WTC11 (cell line): ENCODE measurements around the gene STAT3. TPM values are rescaled to one million over a fixed set of nuclear protein-coding genes. Genes with fewer than 3 reads are reported as not detected.

Experiments
- ATAC-seq: fragments of 200-7000 bp; cut with Tn5 transposase; 2 replicates; pipeline ENCODE4 v1.10.0; 2021; ENCODE audit warnings: mild to moderate bottlenecking, moderate library complexity
- CTCF ChIA-PET: fragments of 300-600 bp; sonication (Branson Sonifier 250); formaldehyde crosslinking; loops from one replicate; lab custom pipeline; 2021; ENCODE audit warnings: antibody characterized with exemption; lab: Charles Lee
- POLR2A ChIA-PET: fragments of 350-600 bp; sonication (Branson Sonifier 250); formaldehyde crosslinking; loops from one replicate; lab custom pipeline; 2021; ENCODE audit warnings: antibody characterized with exemption; lab: Charles Lee
- DNase-seq: peaks from one replicate; pipeline ENCODE4 v3.0.0; 2021; ENCODE audit warnings: low spot score
- H3K27ac Mint-ChIP-seq: 2 replicates; pipeline ENCODE4 v1.8.0; 2021; ENCODE audit warnings: mixed read lengths
- H3K27me3 Mint-ChIP-seq: 2 replicates; pipeline ENCODE4 v1.8.0; 2021; ENCODE audit warnings: low read depth, mild to moderate bottlenecking, moderate library complexity, mixed read lengths
- H3K36me3 Mint-ChIP-seq: 2 replicates; pipeline ENCODE4 v1.8.0; 2021; ENCODE audit warnings: mixed read lengths
- H3K4me1 Mint-ChIP-seq: 2 replicates; pipeline ENCODE4 v1.8.0; 2022; ENCODE audit warnings: mixed read lengths
- H3K4me3 Mint-ChIP-seq: 2 replicates; pipeline ENCODE4 v1.8.0; 2021; ENCODE audit warnings: mild to moderate bottlenecking, moderate library complexity, mixed read lengths
- H3K9me3 Mint-ChIP-seq: 2 replicates; pipeline ENCODE4 v1.8.0; 2021; ENCODE audit warnings: mixed read lengths
- FOXK1 ChIP-seq: sonication (generic); formaldehyde crosslinking; IDR thresholded peaks from 2 replicates; pipeline ENCODE4 v1.8.0; 2022; ENCODE audit warnings: mild to moderate bottlenecking, moderate library complexity, missing genetic modification reagents
- HMGA2 ChIP-seq: fragments of 250-450 bp; sonication (Bioruptor Pico); IDR thresholded peaks from 2 replicates; pipeline ENCODE4 v1.4.0; 2021; ENCODE audit warnings: mild to moderate bottlenecking, moderate library complexity
- IRF2 ChIP-seq: sonication (generic); formaldehyde crosslinking; IDR thresholded peaks from 2 replicates; pipeline ENCODE4 v1.8.0; 2022; ENCODE audit warnings: low read depth, missing genetic modification reagents, borderline replicate concordance
- KAT7 ChIP-seq: sonication (generic); formaldehyde crosslinking; IDR thresholded peaks from 2 replicates; pipeline ENCODE4 v1.8.1; 2023; ENCODE audit warnings: missing genetic modification reagents, mild to moderate bottlenecking, borderline replicate concordance
- MXD4 ChIP-seq: fragments of 250-450 bp; sonication (Bioruptor Pico); IDR thresholded peaks from 2 replicates; pipeline ENCODE4 v1.8.0; 2021; ENCODE audit warnings: mild to moderate bottlenecking, moderate library complexity, borderline replicate concordance
- NFYB ChIP-seq: sonication (generic); formaldehyde crosslinking; conservative IDR thresholded peaks from 2 replicates; pipeline ENCODE4 v1.8.0; 2022; ENCODE audit warnings: low read depth, missing genetic modification reagents
- NR2C2 ChIP-seq: sonication (generic); formaldehyde crosslinking; IDR thresholded peaks from 2 replicates; pipeline ENCODE4 v1.8.0; 2022; ENCODE audit warnings: mild to moderate bottlenecking, missing genetic modification reagents
- OVOL2 ChIP-seq: fragments of 250-450 bp; sonication (Bioruptor Pico); IDR thresholded peaks from 2 replicates; pipeline ENCODE4 v1.9.0; 2021; ENCODE audit warnings: mild to moderate bottlenecking, borderline replicate concordance
- SOX15 ChIP-seq: fragments of 250-450 bp; sonication (Bioruptor Pico); IDR thresholded peaks from 2 replicates; pipeline ENCODE4 v1.9.0; 2021; ENCODE audit warnings: mild to moderate bottlenecking
- TCF7 ChIP-seq: sonication (generic); formaldehyde crosslinking; IDR thresholded peaks from 2 replicates; pipeline ENCODE4 v1.8.0; 2022; ENCODE audit warnings: mild to moderate bottlenecking, low read depth, missing genetic modification reagents, moderate library complexity
- TP53 ChIP-seq: sonication (generic); formaldehyde crosslinking; IDR thresholded peaks from 2 replicates; pipeline ENCODE4 v1.8.1; 2023; ENCODE audit warnings: mild to moderate bottlenecking, missing genetic modification reagents
- ZNF416 ChIP-seq: fragments of 250-450 bp; sonication (Bioruptor Pico); IDR thresholded peaks from 2 replicates; pipeline ENCODE4 v1.9.0; 2021; ENCODE audit warnings: mild to moderate bottlenecking, inconsistent platforms
- total RNA-seq: library from RNA; stranded (reverse); gene quantifications from 3 replicates; pipeline ENCODE4 v1.2.3, GENCODE V29; 2021
- TF ChIP-seq, protein P1 (sequence below): sonication (generic); formaldehyde crosslinking; IDR thresholded peaks from 2 replicates; pipeline ENCODE4 v1.8.0; 2022; ENCODE audit warnings: mild to moderate bottlenecking, missing genetic modification reagents
- TF ChIP-seq, protein P2 (sequence below): sonication (generic); formaldehyde crosslinking; IDR thresholded peaks from 2 replicates; pipeline ENCODE4 v1.8.1; 2022; ENCODE audit warnings: low read depth, mild to moderate bottlenecking, moderate library complexity, missing genetic modification reagents, borderline replicate concordance
- TF ChIP-seq, protein P3 (sequence below): sonication (generic); formaldehyde crosslinking; IDR thresholded peaks from 2 replicates; pipeline ENCODE4 v1.8.0; 2023; ENCODE audit warnings: missing genetic modification reagents
- TF ChIP-seq, protein P4 (sequence below): fragments of 250-450 bp; sonication (Bioruptor Pico); IDR thresholded peaks from 2 replicates; pipeline ENCODE4 v1.9.0; 2021; ENCODE audit warnings: mild to moderate bottlenecking
- TF ChIP-seq, protein P5 (sequence below): sonication (generic); formaldehyde crosslinking; IDR thresholded peaks from 2 replicates; pipeline ENCODE4 v1.8.0; 2022; ENCODE audit warnings: missing genetic modification reagents
- TF ChIP-seq, protein P6 (sequence below): sonication (generic); formaldehyde crosslinking; IDR thresholded peaks from 2 replicates; pipeline ENCODE4 v1.8.0; 2022; ENCODE audit warnings: mild to moderate bottlenecking, missing genetic modification reagents
- TF ChIP-seq, protein P7 (sequence below): sonication (generic); formaldehyde crosslinking; IDR thresholded peaks from 2 replicates; pipeline ENCODE4 v1.8.1; 2023; ENCODE audit warnings: mild to moderate bottlenecking, missing genetic modification reagents

The STAT3 gene
- total RNA-seq, 1 experiment from 2014 or later = 98.0 TPM

DNA sequence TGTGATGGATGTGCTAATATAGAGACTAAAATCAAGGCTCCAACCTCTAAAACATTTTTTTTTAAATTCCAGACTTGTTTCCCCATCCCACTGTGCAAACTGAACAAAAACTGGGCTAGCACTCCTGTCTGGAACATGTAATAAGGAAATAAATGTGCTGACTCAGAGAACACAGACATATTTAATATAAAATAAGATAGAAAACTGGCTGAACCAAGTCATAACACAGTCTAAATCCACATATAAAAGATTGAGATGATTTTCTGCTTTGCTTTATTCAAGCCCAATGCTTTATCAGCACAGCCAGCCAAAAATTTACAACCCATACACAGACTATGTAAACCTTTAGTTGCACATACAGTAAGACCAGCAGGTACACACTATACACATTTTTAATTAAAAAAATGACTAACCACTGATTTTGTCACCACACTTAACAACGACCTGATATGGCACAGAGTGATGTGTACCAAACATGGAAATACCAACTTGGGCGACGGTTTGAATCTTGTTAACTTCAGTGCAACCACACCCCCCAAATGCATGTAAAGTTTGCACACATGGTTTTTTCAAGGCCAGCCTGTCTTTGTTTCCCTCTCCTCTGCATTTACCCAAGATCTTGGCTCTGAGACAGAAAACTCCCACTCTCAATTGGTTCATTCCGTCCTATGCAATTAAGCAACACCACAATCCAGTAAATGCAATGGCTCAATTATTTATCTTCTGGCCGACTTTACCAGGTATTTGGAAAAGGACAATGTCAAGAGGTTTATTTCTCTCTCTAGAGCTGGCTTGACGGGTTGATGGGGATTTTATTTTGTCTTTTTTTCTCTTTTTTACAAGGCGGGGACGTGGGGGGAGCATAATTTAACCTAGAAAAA, 1.2 kb downstream of the STAT3 start:
- DNase-seq = no peak
- peak overlapping the region; percentile 90 for H3K27ac Mint-ChIP-seq
- no peaks in the 10 kb centered on the region for H3K9me3 Mint-ChIP-seq
- no peak for TF ChIP-seq MXD4 (CRISPR knock-in tag)
- TF ChIP-seq, protein P1, sequence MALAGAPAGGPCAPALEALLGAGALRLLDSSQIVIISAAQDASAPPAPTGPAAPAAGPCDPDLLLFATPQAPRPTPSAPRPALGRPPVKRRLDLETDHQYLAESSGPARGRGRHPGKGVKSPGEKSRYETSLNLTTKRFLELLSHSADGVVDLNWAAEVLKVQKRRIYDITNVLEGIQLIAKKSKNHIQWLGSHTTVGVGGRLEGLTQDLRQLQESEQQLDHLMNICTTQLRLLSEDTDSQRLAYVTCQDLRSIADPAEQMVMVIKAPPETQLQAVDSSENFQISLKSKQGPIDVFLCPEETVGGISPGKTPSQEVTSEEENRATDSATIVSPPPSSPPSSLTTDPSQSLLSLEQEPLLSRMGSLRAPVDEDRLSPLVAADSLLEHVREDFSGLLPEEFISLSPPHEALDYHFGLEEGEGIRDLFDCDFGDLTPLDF (CRISPR knock-in tag) = no peak
- TF ChIP-seq ZNF416 = no peak
- TF ChIP-seq, protein P2, sequence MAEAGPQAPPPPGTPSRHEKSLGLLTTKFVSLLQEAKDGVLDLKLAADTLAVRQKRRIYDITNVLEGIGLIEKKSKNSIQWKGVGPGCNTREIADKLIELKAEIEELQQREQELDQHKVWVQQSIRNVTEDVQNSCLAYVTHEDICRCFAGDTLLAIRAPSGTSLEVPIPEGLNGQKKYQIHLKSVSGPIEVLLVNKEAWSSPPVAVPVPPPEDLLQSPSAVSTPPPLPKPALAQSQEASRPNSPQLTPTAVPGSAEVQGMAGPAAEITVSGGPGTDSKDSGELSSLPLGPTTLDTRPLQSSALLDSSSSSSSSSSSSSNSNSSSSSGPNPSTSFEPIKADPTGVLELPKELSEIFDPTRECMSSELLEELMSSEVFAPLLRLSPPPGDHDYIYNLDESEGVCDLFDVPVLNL (CRISPR knock-in tag) = no peak
- TF ChIP-seq NFYB = no peak
- no peak for TF ChIP-seq NR2C2 (CRISPR knock-in tag)
- TF ChIP-seq FOXK1 (CRISPR knock-in tag) = no peak
- TF ChIP-seq TP53 (CRISPR knock-in tag) = no peak
- TF ChIP-seq HMGA2 (CRISPR knock-in tag) = no peak
- TF ChIP-seq, protein P3, sequence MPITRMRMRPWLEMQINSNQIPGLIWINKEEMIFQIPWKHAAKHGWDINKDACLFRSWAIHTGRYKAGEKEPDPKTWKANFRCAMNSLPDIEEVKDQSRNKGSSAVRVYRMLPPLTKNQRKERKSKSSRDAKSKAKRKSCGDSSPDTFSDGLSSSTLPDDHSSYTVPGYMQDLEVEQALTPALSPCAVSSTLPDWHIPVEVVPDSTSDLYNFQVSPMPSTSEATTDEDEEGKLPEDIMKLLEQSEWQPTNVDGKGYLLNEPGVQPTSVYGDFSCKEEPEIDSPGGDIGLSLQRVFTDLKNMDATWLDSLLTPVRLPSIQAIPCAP (CRISPR knock-in tag) = no peak
- TF ChIP-seq SOX15 (CRISPR knock-in tag) = no peak
- TF ChIP-seq, protein P4, sequence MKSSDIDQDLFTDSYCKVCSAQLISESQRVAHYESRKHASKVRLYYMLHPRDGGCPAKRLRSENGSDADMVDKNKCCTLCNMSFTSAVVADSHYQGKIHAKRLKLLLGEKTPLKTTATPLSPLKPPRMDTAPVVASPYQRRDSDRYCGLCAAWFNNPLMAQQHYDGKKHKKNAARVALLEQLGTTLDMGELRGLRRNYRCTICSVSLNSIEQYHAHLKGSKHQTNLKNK (CRISPR knock-in tag) = no peak
- TF ChIP-seq, protein P5, sequence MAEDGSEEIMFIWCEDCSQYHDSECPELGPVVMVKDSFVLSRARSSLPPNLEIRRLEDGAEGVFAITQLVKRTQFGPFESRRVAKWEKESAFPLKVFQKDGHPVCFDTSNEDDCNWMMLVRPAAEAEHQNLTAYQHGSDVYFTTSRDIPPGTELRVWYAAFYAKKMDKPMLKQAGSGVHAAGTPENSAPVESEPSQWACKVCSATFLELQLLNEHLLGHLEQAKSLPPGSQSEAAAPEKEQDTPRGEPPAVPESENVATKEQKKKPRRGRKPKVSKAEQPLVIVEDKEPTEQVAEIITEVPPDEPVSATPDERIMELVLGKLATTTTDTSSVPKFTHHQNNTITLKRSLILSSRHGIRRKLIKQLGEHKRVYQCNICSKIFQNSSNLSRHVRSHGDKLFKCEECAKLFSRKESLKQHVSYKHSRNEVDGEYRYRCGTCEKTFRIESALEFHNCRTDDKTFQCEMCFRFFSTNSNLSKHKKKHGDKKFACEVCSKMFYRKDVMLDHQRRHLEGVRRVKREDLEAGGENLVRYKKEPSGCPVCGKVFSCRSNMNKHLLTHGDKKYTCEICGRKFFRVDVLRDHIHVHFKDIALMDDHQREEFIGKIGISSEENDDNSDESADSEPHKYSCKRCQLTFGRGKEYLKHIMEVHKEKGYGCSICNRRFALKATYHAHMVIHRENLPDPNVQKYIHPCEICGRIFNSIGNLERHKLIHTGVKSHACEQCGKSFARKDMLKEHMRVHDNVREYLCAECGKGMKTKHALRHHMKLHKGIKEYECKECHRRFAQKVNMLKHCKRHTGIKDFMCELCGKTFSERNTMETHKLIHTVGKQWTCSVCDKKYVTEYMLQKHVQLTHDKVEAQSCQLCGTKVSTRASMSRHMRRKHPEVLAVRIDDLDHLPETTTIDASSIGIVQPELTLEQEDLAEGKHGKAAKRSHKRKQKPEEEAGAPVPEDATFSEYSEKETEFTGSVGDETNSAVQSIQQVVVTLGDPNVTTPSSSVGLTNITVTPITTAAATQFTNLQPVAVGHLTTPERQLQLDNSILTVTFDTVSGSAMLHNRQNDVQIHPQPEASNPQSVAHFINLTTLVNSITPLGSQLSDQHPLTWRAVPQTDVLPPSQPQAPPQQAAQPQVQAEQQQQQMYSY = no peak
- no peak for TF ChIP-seq KAT7 (CRISPR knock-in tag)
- TF ChIP-seq, all 79 proteins: peak for 0
- Mint-ChIP-seq H3K4me3 (peak overlapping the region; percentile 94), H3K27me3 (no peaks in the 10 kb centered on the region), H3K36me3 (peaks cover 8% of the 10 kb centered on the region), H3K4me1 (peaks cover 51% of the 10 kb centered on the region)
- ChIA-PET POLR2A (interaction anchor here (0.8 to 2.5 kb wide), 4 partner anchors 10 to 58 kb away, joined by 3 to 11 read pairs (median 4); no protein-coding TSS in a partner anchor), CTCF (interaction anchor here (0.6 to 2.9 kb wide), 4 partner anchors 16 to 75 kb away, joined by 3 to 41 read pairs (median 28); no protein-coding TSS in a partner anchor)
- ATAC-seq = no peak

DNA sequence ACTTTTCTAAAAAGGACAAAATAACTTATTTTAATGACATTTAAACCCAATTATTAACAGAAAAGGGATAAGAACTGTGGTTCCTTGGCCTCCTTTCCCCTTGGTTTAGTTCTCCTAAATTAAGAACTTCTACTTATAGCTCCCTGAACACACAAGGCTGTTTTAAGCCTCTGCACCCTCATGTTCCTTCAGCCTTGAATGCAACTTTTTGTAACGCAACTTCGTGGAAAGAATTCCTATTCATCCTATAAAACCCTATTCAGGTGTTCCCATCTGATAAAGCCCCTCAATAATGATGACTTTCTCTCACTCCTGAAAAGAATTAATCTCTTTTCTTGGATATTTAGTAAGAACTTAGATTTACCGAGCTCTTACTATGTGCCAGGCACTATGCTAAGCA, 6.3 kb downstream of the STAT3 start:
- no peak overlapping the region for H3K4me3 Mint-ChIP-seq
- peaks cover 59% of the 10 kb centered on the region for H3K4me1 Mint-ChIP-seq
- ChIA-PET POLR2A (no interaction called here), CTCF (interaction anchor here (1.3 kb wide), 1 partner anchor 24 kb away, joined by 8 read pairs; no protein-coding TSS in a partner anchor)
- H3K9me3 Mint-ChIP-seq = no peaks in the 10 kb centered on the region
- H3K36me3 Mint-ChIP-seq = peaks cover 13% of the 10 kb centered on the region
- ATAC-seq (no peak), DNase-seq (no peak)
- peak overlapping the region; percentile 83 for H3K27ac Mint-ChIP-seq
- H3K27me3 Mint-ChIP-seq = no peaks in the 10 kb centered on the region
- TF ChIP-seq, protein P6, sequence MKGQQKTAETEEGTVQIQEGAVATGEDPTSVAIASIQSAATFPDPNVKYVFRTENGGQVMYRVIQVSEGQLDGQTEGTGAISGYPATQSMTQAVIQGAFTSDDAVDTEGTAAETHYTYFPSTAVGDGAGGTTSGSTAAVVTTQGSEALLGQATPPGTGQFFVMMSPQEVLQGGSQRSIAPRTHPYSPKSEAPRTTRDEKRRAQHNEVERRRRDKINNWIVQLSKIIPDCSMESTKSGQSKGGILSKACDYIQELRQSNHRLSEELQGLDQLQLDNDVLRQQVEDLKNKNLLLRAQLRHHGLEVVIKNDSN (CRISPR knock-in tag) = no peak
- TF ChIP-seq TCF7 (CRISPR knock-in tag) (no peak), OVOL2 (CRISPR knock-in tag) (no peak), IRF2 (CRISPR knock-in tag) (no peak)
- TF ChIP-seq, protein P7, sequence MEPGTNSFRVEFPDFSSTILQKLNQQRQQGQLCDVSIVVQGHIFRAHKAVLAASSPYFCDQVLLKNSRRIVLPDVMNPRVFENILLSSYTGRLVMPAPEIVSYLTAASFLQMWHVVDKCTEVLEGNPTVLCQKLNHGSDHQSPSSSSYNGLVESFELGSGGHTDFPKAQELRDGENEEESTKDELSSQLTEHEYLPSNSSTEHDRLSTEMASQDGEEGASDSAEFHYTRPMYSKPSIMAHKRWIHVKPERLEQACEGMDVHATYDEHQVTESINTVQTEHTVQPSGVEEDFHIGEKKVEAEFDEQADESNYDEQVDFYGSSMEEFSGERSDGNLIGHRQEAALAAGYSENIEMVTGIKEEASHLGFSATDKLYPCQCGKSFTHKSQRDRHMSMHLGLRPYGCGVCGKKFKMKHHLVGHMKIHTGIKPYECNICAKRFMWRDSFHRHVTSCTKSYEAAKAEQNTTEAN (CRISPR knock-in tag) = no peak
- TF ChIP-seq, protein P2 (CRISPR knock-in tag) = no peak
